ENCODE results near the gene STON2.

GRCh38 chr14:81233615-81234014 is 166.5 kb downstream of the STON2 start:
- TF ChIP-seq CTCF (IDR thresholded peaks at IDR 0.05) (no peak), POLR2A (IDR thresholded peaks at IDR 0.05) (no peak)

Measured in uterus (tissue), 2 donors.